Neural crest cell (in vitro differentiated cells): ENCODE measurements around the gene NTPCR. TPM values are rescaled to one million over a fixed set of nuclear protein-coding genes. Genes with fewer than 3 reads are reported as not detected.

Experiments
- DNase-seq: peaks from one replicate; pipeline ENCODE4 v3.0.0; 2021; ENCODE audit warnings: low read depth, mixed read lengths, low spot score
- H3K27ac Mint-ChIP-seq: one replicate; pipeline ENCODE4 v1.8.0; 2021; ENCODE audit warnings: mild to moderate bottlenecking, mixed read lengths; ENCODE audit not compliant: unreplicated experiment
- H3K27me3 Mint-ChIP-seq: 2 replicates; pipeline ENCODE4 v1.8.0; 2021; ENCODE audit warnings: low read depth, mild to moderate bottlenecking, mixed read lengths
- H3K36me3 Mint-ChIP-seq: 2 replicates; pipeline ENCODE4 v1.8.0; 2021; ENCODE audit warnings: low read depth, mild to moderate bottlenecking, mixed read lengths
- H3K4me1 Mint-ChIP-seq: 2 replicates; pipeline ENCODE4 v1.8.0; 2021; ENCODE audit warnings: mixed read lengths
- H3K4me3 Mint-ChIP-seq: one replicate; pipeline ENCODE4 v1.8.0; 2021; ENCODE audit warnings: mild to moderate bottlenecking, mixed read lengths
- H3K9me3 Mint-ChIP-seq: 2 replicates; pipeline ENCODE4 v1.8.0; 2021; ENCODE audit warnings: mixed read lengths
- CTCF ChIP-seq: fragments of 200-600 bp; sonication (generic); conservative IDR thresholded peaks from 2 replicates; pipeline ENCODE4 v1.5.0; 2021; ENCODE audit warnings: antibody characterized with exemption, mild to moderate bottlenecking
- total RNA-seq: library from RNA; stranded (reverse); gene quantifications from 2 replicates; pipeline ENCODE4 v1.2.1, GENCODE V29; 2021

Gene NTPCR
- total RNA-seq, 1 donor from 2014 or later, result 55.5 TPM

- H3K27ac Mint-ChIP-seq, result no peak overlapping the region
Observed at GRCh38 chr1:232965912-232966217, 15.5 kb downstream of the NTPCR start.

GRCh38 chr1:232966663-232967062 lies 16.3 kb downstream of the NTPCR start:
- TF ChIP-seq CTCF, result no peak
- Mint-ChIP-seq H3K27me3 (no peaks in the 10 kb centered on the region), H3K4me3 (no peak overlapping the region), H3K36me3 (peaks cover 23% of the 10 kb centered on the region), H3K9me3 (no peaks in the 10 kb centered on the region), H3K4me1 (peaks cover 8% of the 10 kb centered on the region), H3K27ac (peak overlapping the region; percentile 57)
- DNase-seq, result no peak

More at GRCh38 chr1:232965912-232966217, 15.5 kb downstream of the NTPCR start:
- DNase-seq, result no peak
- TF ChIP-seq CTCF, result no peak
- H3K4me1 Mint-ChIP-seq, result peaks cover 8% of the 10 kb centered on the region
- H3K9me3 Mint-ChIP-seq, result no peaks in the 10 kb centered on the region
- H3K27me3 Mint-ChIP-seq, result no peaks in the 10 kb centered on the region
- peaks cover 19% of the 10 kb centered on the region for H3K36me3 Mint-ChIP-seq
- H3K4me3 Mint-ChIP-seq, result no peak overlapping the region

GRCh38 chr1:232968391-232968790 lies 18.0 kb downstream of the NTPCR start:
- H3K27me3 Mint-ChIP-seq, result no peaks in the 10 kb centered on the region
- no peaks in the 10 kb centered on the region for H3K4me1 Mint-ChIP-seq
- no peak for DNase-seq
- no peak overlapping the region for H3K27ac Mint-ChIP-seq
- peaks cover 9% of the 10 kb centered on the region for H3K9me3 Mint-ChIP-seq
- H3K4me3 Mint-ChIP-seq, result no peak overlapping the region
- peaks cover 37% of the 10 kb centered on the region for H3K36me3 Mint-ChIP-seq
- no peak for TF ChIP-seq CTCF

- Mint-ChIP-seq H3K36me3 (peaks cover 42% of the 10 kb centered on the region), H3K4me1 (no peaks in the 10 kb centered on the region), H3K27ac (no peak overlapping the region), H3K4me3 (no peak overlapping the region), H3K9me3 (peaks cover 14% of the 10 kb centered on the region), H3K27me3 (no peaks in the 10 kb centered on the region)
- TF ChIP-seq CTCF, result no peak
- no peak for DNase-seq
Observed at GRCh38 chr1:232968965-232969364, 18.6 kb downstream of the NTPCR start.

GRCh38 chr1:232969799-232970198 lies 19.4 kb downstream of the NTPCR start:
- Mint-ChIP-seq H3K4me1 (no peaks in the 10 kb centered on the region), H3K4me3 (no peak overlapping the region), H3K27ac (no peak overlapping the region), H3K9me3 (peaks cover 18% of the 10 kb centered on the region), H3K27me3 (no peaks in the 10 kb centered on the region), H3K36me3 (peaks cover 50% of the 10 kb centered on the region)
- no peak for TF ChIP-seq CTCF
- no peak for DNase-seq

GRCh38 chr1:232970508-232970907 lies 20.1 kb downstream of the NTPCR start:
- Mint-ChIP-seq H3K27ac (no peak overlapping the region), H3K27me3 (no peaks in the 10 kb centered on the region), H3K9me3 (peaks cover 21% of the 10 kb centered on the region), H3K4me1 (no peaks in the 10 kb centered on the region), H3K36me3 (peaks cover 55% of the 10 kb centered on the region), H3K4me3 (no peak overlapping the region)
- no peak for TF ChIP-seq CTCF
- no peak for DNase-seq
